HCT116 (cell line): ENCODE measurements around the gene TSPAN14. TPM values are rescaled to one million over a fixed set of nuclear protein-coding genes. Genes with fewer than 3 reads are reported as not detected.

Experiments used
- ATAC-seq: fragments of 200-7000 bp; cut with Tn5 transposase; 2 replicates; pipeline ENCODE4 v1.9.1; 2020; ENCODE audit warnings: mild to moderate bottlenecking, moderate library complexity
- BruUV-seq: library from RNA; stranded (reverse); fragments of 400-500 nt; replicated peaks from 2 replicates; lab custom pipeline; 2021; lab: Mats Ljungman, UMichigan
- CTCF ChIA-PET: fragments of 300-600 bp; sonication (Branson Sonifier 250); formaldehyde crosslinking; loops from one replicate; lab custom pipeline; 2021; ENCODE audit warnings: antibody characterized with exemption; lab: Charles Lee
- POLR2A ChIA-PET: fragments of 300-600, 350-600 bp; sonication (Branson Sonifier 250); formaldehyde crosslinking; loops from one replicate; lab custom pipeline; 2021; ENCODE audit warnings: antibody characterized with exemption; lab: Charles Lee
- RAD21 ChIA-PET, 2 experiments: fragments of 300-600 bp; sonication (Branson Sonifier 250); formaldehyde crosslinking; loops; one replicate each; lab custom pipeline; 2023; ENCODE audit warnings: low total read pairs in 2 of 2; ENCODE audit not compliant: uncharacterized antibody in 2 of 2, unreplicated experiment in 2 of 2, low non-redundant PET in 1 of 2; lab: Charles Lee
- DNase-seq: peaks from one replicate; pipeline ENCODE4 v3.0.0-alpha.2; 2010; ENCODE audit warnings: low read depth, low spot score
- H2AFZ ChIP-seq: fragments of 200-600 bp; shearing (Covaris generic), sonication (generic); 2 replicates; pipeline ENCODE4 v1.6.1; 2017; ENCODE audit warnings: low read depth, mixed run types, mixed read lengths, antibody characterized with exemption, low read length; ENCODE audit not compliant: poor library complexity, severe bottlenecking
- H3K27ac ChIP-seq: 2 replicates; pipeline ENCODE4 v1.5.1; 2012; ENCODE audit warnings: low read depth, low read length
- H3K27me3 ChIP-seq: fragments of 200-600 bp; sonication (generic); 2 replicates; pipeline ENCODE4 v1.6.1; 2016; ENCODE audit warnings: mixed run types, low read length, mixed read lengths; ENCODE audit not compliant: insufficient read depth
- H3K36me3 ChIP-seq, 2 experiments: fragments of 200-500 bp in 1 of 2; fragments of 200-600 bp in 1 of 2; sonication (Bioruptor generic) in 1 of 2; sonication (generic) in 1 of 2; 2 replicates each; pipeline versions ENCODE4 v1.5.1 to v1.6.1; 2014 to 2016; ENCODE audit warnings: low read length in 2 of 2, inconsistent platforms in 1 of 2, mixed read lengths in 1 of 2, mixed run types in 1 of 2; ENCODE audit not compliant: insufficient read depth in 2 of 2, control insufficient read depth in 1 of 2
- H3K4me1 ChIP-seq, 2 experiments: fragments of 200-600 bp in 1 of 2; sonication (generic) in 1 of 2; 2 replicates each; pipeline versions ENCODE4 v1.5.1 to v1.6.1; 2012 to 2017; ENCODE audit warnings: low read length in 2 of 2, inconsistent platforms in 1 of 2, mild to moderate bottlenecking in 1 of 2, mixed read lengths in 1 of 2, mixed run types in 1 of 2, moderate library complexity in 1 of 2; ENCODE audit not compliant: insufficient read depth in 2 of 2, control insufficient read depth in 1 of 2
- H3K4me2 ChIP-seq: fragments of 200-600 bp; sonication (generic); 2 replicates; pipeline ENCODE4 v1.6.1; 2017; ENCODE audit warnings: mixed run types, low read length, mixed read lengths
- H3K4me3 ChIP-seq, 2 experiments: fragments of 200-600 bp in 1 of 2; sonication (generic) in 1 of 2; replicated peaks in 1 of 2; 2 replicates each; pipeline ENCODE4 v1.5.1; 2011 to 2016; ENCODE audit warnings: low read length in 2 of 2, control low read depth in 1 of 2, low read depth in 1 of 2, mild to moderate bottlenecking in 1 of 2, mixed read lengths in 1 of 2, mixed run types in 1 of 2
- H3K79me2 ChIP-seq: fragments of 200-600 bp; sonication (generic); 2 replicates; pipeline ENCODE4 v1.6.1; 2017; ENCODE audit warnings: mild to moderate bottlenecking, mixed run types, low read length, moderate library complexity, mixed read lengths; ENCODE audit not compliant: insufficient read depth
- H3K9ac ChIP-seq: fragments of 200-600 bp; sonication (generic); 2 replicates; pipeline ENCODE4 v1.6.1; 2016; ENCODE audit warnings: low read length, mixed read lengths
- H3K9me2 ChIP-seq: fragments of 200-600 bp; sonication (generic), shearing (Covaris generic); 2 replicates; pipeline ENCODE4 v1.6.1; 2017; ENCODE audit warnings: mixed run types, mild to moderate bottlenecking, moderate library complexity; ENCODE audit not compliant: insufficient read depth
- H3K9me3 ChIP-seq, 2 experiments: fragments of 200-500 bp in 1 of 2; fragments of 200-600 bp in 1 of 2; sonication (Bioruptor generic) in 1 of 2; sonication (generic) in 1 of 2; 2 replicates each; pipeline ENCODE4 v1.6.1; 2014 to 2017; ENCODE audit warnings: low read length in 2 of 2, mixed read lengths in 2 of 2, inconsistent platforms in 1 of 2, low read depth in 1 of 2, mild to moderate bottlenecking in 1 of 2, mixed run types in 1 of 2, moderate library complexity in 1 of 2; ENCODE audit not compliant: control insufficient read depth in 1 of 2, insufficient read depth in 1 of 2
- H4K20me1 ChIP-seq: fragments of 200-600 bp; sonication (generic), shearing (Covaris generic); 2 replicates; pipeline ENCODE4 v1.6.1; 2017; ENCODE audit warnings: mixed run types, mild to moderate bottlenecking, moderate library complexity; ENCODE audit not compliant: insufficient read depth
- ATF3 ChIP-seq: IDR thresholded peaks from 2 replicates; pipeline ENCODE4 v1.6.1; 2012
- CBX3 ChIP-seq: IDR thresholded peaks from 2 replicates; pipeline ENCODE4 v1.6.1; 2012; ENCODE audit warnings: low read depth
- CTCF ChIP-seq, 3 experiments: fragments of 200-600 bp in 1 of 3; sonication (generic) in 1 of 3; IDR thresholded peaks in 2 of 3; conservative IDR thresholded peaks in 1 of 3; 2 replicates each; pipeline ENCODE4 v1.5.1; 2012 to 2017; ENCODE audit warnings: low read depth in 2 of 3, low read length in 2 of 3, antibody characterized with exemption in 1 of 3, borderline replicate concordance in 1 of 3, control low read depth in 1 of 3, mild to moderate bottlenecking in 1 of 3, mixed read lengths in 1 of 3, mixed run types in 1 of 3, moderate library complexity in 1 of 3; ENCODE audit not compliant: insufficient read depth in 1 of 3
- EGR1 ChIP-seq: IDR thresholded peaks from 2 replicates; pipeline ENCODE4 v1.6.1; 2012; ENCODE audit warnings: low read depth
- ELF1 ChIP-seq: IDR thresholded peaks from 2 replicates; pipeline ENCODE4 v1.6.1; 2012; ENCODE audit warnings: low read depth, borderline replicate concordance
- EZH2 ChIP-seq: fragments of 200-600 bp; sonication (generic); IDR thresholded peaks from 2 replicates; pipeline ENCODE4 v1.6.1; 2017; ENCODE audit warnings: antibody characterized with exemption, mixed run types
- EZH2phosphoT487 ChIP-seq: fragments of 200-600 bp; IDR thresholded peaks from 2 replicates; pipeline ENCODE4 v1.6.1; 2018; ENCODE audit warnings: antibody characterized with exemption, borderline replicate concordance
- FOSL1 ChIP-seq: IDR thresholded peaks from 2 replicates; pipeline ENCODE4 v1.6.1; 2012; ENCODE audit warnings: low read depth
- JUND ChIP-seq: IDR thresholded peaks from 2 replicates; pipeline ENCODE4 v1.6.1; 2012
- POLR2A ChIP-seq: IDR thresholded peaks from 2 replicates; pipeline ENCODE4 v1.7.0; 2011; ENCODE audit warnings: borderline replicate concordance; ENCODE audit not compliant: insufficient read depth, insufficient read length; ENCODE audit errors: extremely low read depth
- POLR2AphosphoS5 ChIP-seq: IDR thresholded peaks from 2 replicates; pipeline ENCODE4 v1.6.1; 2011; ENCODE audit warnings: mild to moderate bottlenecking, low read depth, low read length, moderate library complexity
- RAD21 ChIP-seq: IDR thresholded peaks from 2 replicates; pipeline ENCODE4 v1.6.1; 2012; ENCODE audit warnings: low read depth, mild to moderate bottlenecking
- REST ChIP-seq: IDR thresholded peaks from 2 replicates; pipeline ENCODE4 v1.6.1; 2012; ENCODE audit warnings: low read depth
- SIN3A ChIP-seq: IDR thresholded peaks from 2 replicates; pipeline ENCODE4 v1.6.1; 2012; ENCODE audit warnings: low read depth
- SP1 ChIP-seq: IDR thresholded peaks from 2 replicates; pipeline ENCODE4 v1.6.1; 2012; ENCODE audit warnings: low read depth
- YY1 ChIP-seq: IDR thresholded peaks from 2 replicates; pipeline ENCODE4 v1.6.1; 2011; ENCODE audit warnings: low read length, low read depth, moderate library complexity, mild to moderate bottlenecking; ENCODE audit not compliant: insufficient replicate concordance; ENCODE audit errors: extremely low read depth
- ZFX ChIP-seq: fragments of 450-650 bp; IDR thresholded peaks from 2 replicates; pipeline ENCODE4 v1.6.1; 2017
- ZNF274 ChIP-seq: fragments of 200-500 bp; sonication (Bioruptor generic); IDR thresholded peaks from 2 replicates; pipeline ENCODE4 v1.6.1; 2014; ENCODE audit warnings: mild to moderate bottlenecking, low read depth, low read length, inconsistent platforms
- intact Hi-C: fragments of 100-400 bp; cut with micrococcal nuclease; formaldehyde crosslinking; loops from 2 replicates; pipeline ENCODE4 v1.10.0; 2022
- total RNA-seq: library from RNA; stranded (reverse); gene quantifications from one replicate; pipeline ENCODE4 v1.2.1, GENCODE V29; 2021; ENCODE audit not compliant: unreplicated experiment

TSPAN14 gene
- total RNA-seq, 1 experiment from 2014 or later = 86.8 TPM

- TF ChIP-seq REST = no peak
- no peak for TF ChIP-seq RAD21
- TF ChIP-seq POLR2A = no peak
- no peak for TF ChIP-seq ELF1
- no peak for TF ChIP-seq YY1
- TF ChIP-seq EZH2 = no peak
Observed at GRCh38 chr10:80465839-80466590, 11.9 kb downstream of the TSPAN14 start (continued).

GRCh38 chr10:80466724-80467326 is 12.7 kb downstream of the TSPAN14 start:
- H3K27ac ChIP-seq = no peak overlapping the region
- no peaks in the 10 kb centered on the region for H3K9me3 ChIP-seq
- RAD21 ChIA-PET = no interaction called here
- H3K4me2 ChIP-seq = no peak overlapping the region
- H3K9ac ChIP-seq = no peak overlapping the region
- no peaks in the 10 kb centered on the region for H3K27me3 ChIP-seq
- DNase-seq (no peak), ATAC-seq (no peak)
- H3K79me2 ChIP-seq = peaks cover 99% of the 10 kb centered on the region
- H3K9me2 ChIP-seq = no peaks in the 10 kb centered on the region
- no peaks in the 10 kb centered on the region for H4K20me1 ChIP-seq
- CTCF ChIA-PET = interaction anchor here (3.8 kb wide), 1 partner anchor 38 kb away, joined by 15 read pairs; no protein-coding TSS in a partner anchor
- no peak overlapping the region for H2AFZ ChIP-seq
- H3K4me1 ChIP-seq = peaks cover 66 to 93% of the 10 kb centered on the region in 2 experiments
- TF ChIP-seq POLR2A (no peak), EZH2phosphoT487 (no peak), EGR1 (no peak), ATF3 (no peak), CBX3 (no peak), JUND (no peak), EZH2 (no peak), ZNF274 (no peak), RAD21 (no peak), POLR2AphosphoS5 (no peak), ZFX (no peak), CTCF (IDR thresholded peaks at IDR 0.05 in 2 of 3, conservative IDR thresholded peaks at IDR 0.05 in 1 of 3; ENCODE audit: borderline replicate concordance in 1 of 3, insufficient read depth in 1 of 3, low read depth in 2 of 3, low read length in 2 of 3) (no peak), YY1 (no peak), SP1 (no peak), FOSL1 (no peak), SIN3A (no peak)
- TF ChIP-seq, all 23 proteins: peak for 0
- no TSS peak for BruUV-seq
- intact Hi-C loops = no loop called here
- POLR2A ChIA-PET = no interaction called here
- Histone ChIP-seq H3K4me3 (no peak overlapping the region), H3K36me3 (no peaks in the 10 kb centered on the region)
